MCF 10A (cell line): ENCODE results near the gene ADNP2. TPM values are rescaled to one million over a fixed set of nuclear protein-coding genes. Genes with fewer than 3 reads are reported as not detected.
"Not testable (repeated sequence)": the region's sequence is repeated elsewhere in the genome, so short reads cannot be mapped to it uniquely, and the experiment has no call there.

ENCODE experiments used
- BruUV-seq: library from RNA; stranded (reverse); fragments of 400-500 nt; replicated peaks from 2 replicates; lab custom pipeline; 2021; lab: Mats Ljungman, UMichigan
- CTCF ChIA-PET: fragments of 300-600 bp; sonication (Branson Sonifier 250); formaldehyde crosslinking; extraction: SDS; loops from one replicate; lab custom pipeline; 2021; ENCODE audit warnings: antibody characterized with exemption, inconsistent platforms; lab: Yijun Ruan, JAX
- POLR2A ChIA-PET: fragments of 300-600, 350-650 bp; sonication (Branson Sonifier 250); formaldehyde crosslinking; extraction: SDS; loops from one replicate; lab custom pipeline; 2020; ENCODE audit warnings: antibody characterized with exemption, inconsistent platforms; lab: Yijun Ruan, JAX
- DNase-seq: peaks from one replicate; pipeline ENCODE4 v3.0.0-alpha.2; 2018; ENCODE audit not compliant: unreplicated experiment
- H3K27ac Mint-ChIP-seq: one replicate; pipeline ENCODE4 v1.8.0; 2022; ENCODE audit warnings: mild to moderate bottlenecking, low read depth, mixed read lengths; ENCODE audit not compliant: unreplicated experiment
- H3K27me3 Mint-ChIP-seq: one replicate; pipeline ENCODE4 v1.8.0; 2022; ENCODE audit warnings: mixed read lengths; ENCODE audit not compliant: insufficient read depth, unreplicated experiment
- H3K36me3 Mint-ChIP-seq: one replicate; pipeline ENCODE4 v1.8.0; 2022; ENCODE audit warnings: mild to moderate bottlenecking, moderate library complexity, mixed read lengths; ENCODE audit not compliant: insufficient read depth, unreplicated experiment
- H3K4me1 Mint-ChIP-seq: one replicate; pipeline ENCODE4 v1.8.0; 2022; ENCODE audit warnings: mixed read lengths; ENCODE audit not compliant: insufficient read depth, unreplicated experiment
- H3K4me3 Mint-ChIP-seq: one replicate; pipeline ENCODE4 v1.8.0; 2022; ENCODE audit warnings: mild to moderate bottlenecking, moderate library complexity, mixed read lengths; ENCODE audit not compliant: unreplicated experiment
- H3K9me3 Mint-ChIP-seq: one replicate; pipeline ENCODE4 v1.8.0; 2022; ENCODE audit warnings: mixed read lengths; ENCODE audit not compliant: unreplicated experiment
- intact Hi-C: fragments of 100-400 bp; cut with micrococcal nuclease; formaldehyde crosslinking; loops from 2 replicates; pipeline ENCODE4 v1.14.1; 2022
- total RNA-seq: library from RNA; stranded (reverse); gene quantifications from 2 replicates; pipeline ENCODE4 v1.2.3, GENCODE V29; 2022
- TF ChIP-seq, protein P1 (sequence below): fragments of 200-600 bp; IDR thresholded peaks from one replicate; pipeline ENCODE4 v1.8.0; 2022; ENCODE audit warnings: antibody characterized with exemption, mild to moderate bottlenecking; ENCODE audit not compliant: unreplicated experiment

Gene ADNP2
- total RNA-seq, 1 experiment from 2014 or later: 19.6 TPM

DNA sequence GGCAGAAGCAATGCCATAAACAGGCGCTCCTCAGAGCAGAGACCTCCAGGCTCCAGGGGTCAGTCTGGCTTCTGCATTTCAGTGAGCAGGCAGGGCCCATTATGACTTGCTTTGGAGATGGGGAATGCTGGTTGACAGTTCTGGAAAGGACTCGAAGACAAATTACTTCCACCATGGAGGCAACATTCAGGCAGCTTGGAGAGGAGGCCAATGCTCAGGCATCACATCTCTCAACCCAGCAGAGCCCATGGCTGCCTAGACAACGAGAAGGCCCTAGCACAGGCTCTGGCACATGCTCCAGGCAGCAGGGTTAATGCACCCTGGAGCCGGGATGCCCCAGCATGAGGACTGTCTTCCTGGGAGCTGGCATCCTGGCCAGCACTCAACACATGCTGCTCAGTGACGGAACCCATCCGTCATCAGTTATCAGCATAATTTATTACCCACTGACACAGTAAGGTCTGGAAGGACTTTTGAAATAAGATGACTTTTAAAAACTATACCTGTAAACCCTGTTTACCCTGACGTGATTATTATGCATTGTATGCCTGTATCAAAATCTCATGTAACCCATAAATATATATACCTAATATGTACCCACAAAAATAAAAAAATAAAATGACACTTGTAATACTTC is 52.8 kb downstream of the ADNP2 start:
- no peak overlapping the region for H3K4me3 Mint-ChIP-seq
- no peaks in the 10 kb centered on the region for H3K4me1 Mint-ChIP-seq
- no peaks in the 10 kb centered on the region for H3K27me3 Mint-ChIP-seq
- intact Hi-C loops: no loop called here
- H3K36me3 Mint-ChIP-seq: peaks cover 24% of the 10 kb centered on the region
- no peak overlapping the region for H3K27ac Mint-ChIP-seq
- ChIA-PET POLR2A (interaction anchor here (1.3 kb wide), 1 partner anchor 9 kb away, joined by 4 read pairs; no protein-coding TSS in a partner anchor), CTCF (interaction anchor here (0.8 to 1.1 kb wide), 4 partner anchors 9 to 96 kb away, joined by 3 read pairs; no protein-coding TSS in a partner anchor)
- TF ChIP-seq, protein P1, sequence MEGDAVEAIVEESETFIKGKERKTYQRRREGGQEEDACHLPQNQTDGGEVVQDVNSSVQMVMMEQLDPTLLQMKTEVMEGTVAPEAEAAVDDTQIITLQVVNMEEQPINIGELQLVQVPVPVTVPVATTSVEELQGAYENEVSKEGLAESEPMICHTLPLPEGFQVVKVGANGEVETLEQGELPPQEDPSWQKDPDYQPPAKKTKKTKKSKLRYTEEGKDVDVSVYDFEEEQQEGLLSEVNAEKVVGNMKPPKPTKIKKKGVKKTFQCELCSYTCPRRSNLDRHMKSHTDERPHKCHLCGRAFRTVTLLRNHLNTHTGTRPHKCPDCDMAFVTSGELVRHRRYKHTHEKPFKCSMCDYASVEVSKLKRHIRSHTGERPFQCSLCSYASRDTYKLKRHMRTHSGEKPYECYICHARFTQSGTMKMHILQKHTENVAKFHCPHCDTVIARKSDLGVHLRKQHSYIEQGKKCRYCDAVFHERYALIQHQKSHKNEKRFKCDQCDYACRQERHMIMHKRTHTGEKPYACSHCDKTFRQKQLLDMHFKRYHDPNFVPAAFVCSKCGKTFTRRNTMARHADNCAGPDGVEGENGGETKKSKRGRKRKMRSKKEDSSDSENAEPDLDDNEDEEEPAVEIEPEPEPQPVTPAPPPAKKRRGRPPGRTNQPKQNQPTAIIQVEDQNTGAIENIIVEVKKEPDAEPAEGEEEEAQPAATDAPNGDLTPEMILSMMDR: no peak
- no TSS peak for BruUV-seq
- DNase-seq: no peak
- no peaks in the 10 kb centered on the region for H3K9me3 Mint-ChIP-seq

DNA sequence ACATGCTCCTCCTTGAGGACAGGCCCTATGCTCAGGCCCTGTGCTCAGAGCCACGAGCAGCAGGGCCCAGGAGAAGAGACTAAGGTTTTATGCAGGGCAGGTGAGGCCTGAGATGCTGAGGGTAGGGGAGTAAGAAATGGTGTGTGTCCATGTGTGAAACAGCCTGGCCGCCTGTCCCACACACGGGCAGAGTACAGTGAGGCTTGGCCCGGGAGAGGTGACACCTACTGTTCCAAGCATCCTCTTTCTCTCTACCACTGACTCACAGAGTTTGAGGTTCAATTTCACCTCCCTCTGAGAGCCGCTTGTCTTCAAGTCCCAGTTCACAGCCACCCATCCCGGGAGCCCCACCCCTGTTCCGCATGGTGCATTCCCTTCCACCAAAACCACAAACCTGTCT is 54.1 kb downstream of the ADNP2 start:
- Mint-ChIP-seq H3K36me3 (peaks cover 24% of the 10 kb centered on the region), H3K9me3 (no peaks in the 10 kb centered on the region), H3K27me3 (no peaks in the 10 kb centered on the region), H3K4me3 (no peak overlapping the region), H3K4me1 (no peaks in the 10 kb centered on the region), H3K27ac (no peak overlapping the region)
- intact Hi-C loops: no loop called here
- ChIA-PET CTCF (interaction anchor here (1.0 kb wide), 1 partner anchor 8 kb away, joined by 3 read pairs; no protein-coding TSS in a partner anchor), POLR2A (no interaction called here)
- TF ChIP-seq, protein P1: no peak
- DNase-seq: no peak
- no TSS peak for BruUV-seq

DNA sequence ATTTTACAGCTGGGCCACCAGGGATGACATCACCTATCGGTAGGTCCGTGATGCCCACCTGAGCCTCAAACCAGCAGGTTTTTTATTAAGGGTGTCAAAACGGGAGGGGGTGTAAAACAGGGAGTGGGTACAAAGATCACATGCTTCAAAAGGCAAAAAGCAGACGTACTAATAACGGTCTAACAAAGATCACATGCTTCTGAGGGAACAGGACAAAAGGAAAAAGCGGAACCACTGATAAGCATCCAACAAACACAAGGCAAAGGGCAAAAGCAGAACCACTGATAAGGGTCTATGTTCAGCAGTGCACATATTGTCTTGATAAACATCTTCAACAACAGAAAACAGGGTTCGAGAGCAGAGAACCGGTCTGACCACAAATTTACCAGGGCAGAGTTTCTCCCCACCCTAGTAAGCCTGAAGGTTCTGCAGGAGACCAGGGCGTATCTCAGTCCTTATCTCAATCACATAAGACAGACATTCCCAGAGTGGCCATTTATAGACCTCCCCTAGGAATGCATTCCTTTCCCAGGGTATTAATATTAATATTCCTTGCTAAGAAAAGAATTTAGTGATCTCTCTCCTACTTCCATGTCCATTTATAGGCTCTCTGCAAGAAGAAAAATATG is 55.8 kb downstream of the ADNP2 start:
- H3K27ac Mint-ChIP-seq, H3K9me3 Mint-ChIP-seq, H3K27me3 Mint-ChIP-seq, H3K4me3 Mint-ChIP-seq, H3K4me1 Mint-ChIP-seq, DNase-seq, POLR2A ChIA-PET, intact Hi-C loops: not testable (repeated sequence)
- TSS peak; percentile 29 for BruUV-seq
- CTCF ChIA-PET: interaction anchor here (0.7 kb wide), 1 partner anchor 24 kb away, joined by 3 read pairs; no protein-coding TSS in a partner anchor
- peaks cover 26% of the 10 kb centered on the region for H3K36me3 Mint-ChIP-seq

DNA sequence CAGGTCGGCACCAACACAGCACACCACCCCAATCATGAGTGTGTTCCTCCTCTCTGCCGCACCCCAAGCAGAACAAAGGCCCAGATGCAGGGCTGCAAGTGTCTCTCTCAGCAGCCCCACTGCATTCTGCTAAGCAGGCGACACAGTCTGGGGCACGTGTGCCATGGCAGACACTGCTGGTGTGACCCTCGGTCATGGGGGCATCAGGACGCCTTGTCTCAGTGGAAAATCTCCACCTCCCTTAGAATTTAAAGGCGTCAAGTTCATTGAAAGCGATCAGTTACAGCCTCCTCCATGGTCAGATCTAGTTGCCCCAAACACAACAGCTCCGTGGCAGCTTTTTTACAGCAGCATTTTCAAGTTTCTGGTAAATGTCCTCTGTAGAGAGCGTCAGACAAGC is 57.2 kb downstream of the ADNP2 start:
- Mint-ChIP-seq H3K36me3 (peaks cover 31% of the 10 kb centered on the region), H3K27me3 (no peaks in the 10 kb centered on the region), H3K4me1 (peaks cover 8% of the 10 kb centered on the region), H3K4me3 (no peak overlapping the region), H3K27ac (no peak overlapping the region), H3K9me3 (no peaks in the 10 kb centered on the region)
- no peak for DNase-seq
- TF ChIP-seq, protein P1: no peak
- intact Hi-C loops: no loop called here
- ChIA-PET CTCF (interaction anchor here (0.7 to 1.4 kb wide), 4 partner anchors 9 to 92 kb away, joined by 3 to 4 read pairs (median 4); no protein-coding TSS in a partner anchor), POLR2A (interaction anchor here (1.4 kb wide), 1 partner anchor 90 kb away, joined by 3 read pairs; no protein-coding TSS in a partner anchor)
- no TSS peak for BruUV-seq
